ENCODE data around the gene CSHL1.
"Not testable (repeated sequence)": the region's sequence is repeated elsewhere in the genome, so short reads cannot be mapped to it uniquely, and the experiment has no call there.

Gene CSHL1

DNA sequence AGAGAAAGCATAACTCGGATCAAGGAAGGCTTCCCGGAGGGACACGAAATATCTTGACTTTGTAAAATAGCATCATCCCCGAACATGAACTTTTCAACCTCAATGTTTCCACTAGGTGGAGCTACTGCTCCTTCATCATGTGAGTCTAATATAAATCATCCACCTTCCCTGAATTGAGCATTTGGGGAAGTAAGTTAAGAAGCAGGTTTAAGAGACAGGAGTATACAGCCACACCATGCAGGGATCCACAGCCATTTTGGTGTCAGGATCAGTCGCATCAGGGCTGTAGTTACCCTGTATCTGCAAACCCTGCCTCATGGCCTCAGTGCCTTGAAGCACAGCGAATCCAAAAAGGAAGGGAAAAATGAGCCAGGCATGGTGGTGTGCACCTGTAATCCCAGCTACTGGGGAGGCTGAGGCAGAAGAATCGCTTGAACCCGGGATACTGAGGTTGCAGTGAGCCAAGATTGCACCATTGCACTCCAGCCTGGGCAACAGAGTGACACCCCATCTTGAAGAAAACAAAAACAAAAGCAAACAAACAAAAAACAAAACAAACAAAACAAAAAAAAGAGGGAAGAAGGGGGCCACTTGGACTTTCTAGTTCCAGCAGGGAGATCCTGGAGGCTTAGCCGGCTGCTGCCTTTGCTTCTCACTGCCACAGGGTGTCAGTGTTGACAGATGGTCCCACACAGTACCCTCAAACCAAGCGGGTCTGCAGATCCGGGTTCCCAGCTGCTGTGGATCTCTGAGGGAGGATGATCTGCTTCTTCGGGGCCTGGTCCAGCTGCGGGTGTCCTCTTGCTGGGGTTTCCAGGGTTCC lies 21.8 kb downstream of the CSHL1 start:
- H3K4me3 ChIP-seq (ENCODE audit: low read depth, low read length); H3K9me3 ChIP-seq (ENCODE audit: severe bottlenecking); H3K36me3 ChIP-seq; H3K27me3 ChIP-seq (ENCODE audit: insufficient read depth, low read depth, severe bottlenecking); H3K27ac ChIP-seq: not testable (repeated sequence)
- DNase-seq = peak; percentile 85
- peak; percentile 74 for TF ChIP-seq CTCF (IDR thresholded peaks at IDR 0.05; ENCODE audit: low read depth, low read length)

- not testable (repeated sequence) for H3K9me3 ChIP-seq (ENCODE audit: severe bottlenecking); H3K27ac ChIP-seq; H3K36me3 ChIP-seq; H3K27me3 ChIP-seq (ENCODE audit: insufficient read depth, low read depth, severe bottlenecking); H3K4me3 ChIP-seq (ENCODE audit: low read depth, low read length); DNase-seq
Observed at GRCh38 chr17:63885119-63885518, 25.9 kb downstream of the CSHL1 start.

- DNase-seq; H3K27ac ChIP-seq; H3K4me3 ChIP-seq (ENCODE audit: low read depth, low read length); H3K27me3 ChIP-seq (ENCODE audit: insufficient read depth, low read depth, severe bottlenecking); H3K9me3 ChIP-seq (ENCODE audit: severe bottlenecking); H3K36me3 ChIP-seq: not testable (repeated sequence)
Observed at GRCh38 chr17:63882626-63883126, 28.4 kb downstream of the CSHL1 start.

DNA sequence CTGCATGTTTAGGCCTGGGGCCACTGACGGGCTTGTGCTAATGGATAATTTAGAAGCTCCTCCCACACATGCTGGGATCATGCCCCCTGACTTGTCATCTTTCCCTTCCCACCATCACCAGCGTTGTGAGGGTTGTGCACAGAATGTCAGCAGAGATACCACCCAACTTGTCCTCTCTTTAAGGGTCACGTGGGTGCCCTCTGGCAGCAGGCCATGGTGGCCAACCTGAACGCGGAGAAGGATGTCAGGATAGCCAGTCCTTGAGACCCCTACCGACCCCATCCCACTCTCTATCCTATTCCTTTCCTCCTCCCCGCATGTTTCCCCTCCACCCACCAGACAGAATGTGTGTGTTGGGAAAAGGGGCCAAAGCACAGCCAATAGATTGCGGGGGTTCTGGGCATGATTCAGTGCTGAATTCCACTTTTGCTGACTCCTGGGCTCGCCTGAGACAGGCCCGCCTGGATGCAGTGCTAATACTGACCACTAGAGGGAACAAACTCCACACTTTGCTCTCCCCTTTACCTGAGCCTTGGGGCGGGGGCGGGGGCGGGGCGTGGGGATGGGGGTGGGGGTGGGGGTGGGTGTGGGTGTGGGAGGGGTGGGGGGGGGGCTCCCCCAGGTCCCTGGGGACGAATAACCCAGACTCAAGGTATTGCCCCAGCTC lies 29.0 kb downstream of the CSHL1 start, which contains the start of gene GH2:
Gene GH2 (minus strand): TSS at position 10 of the 667 bp plus-strand sequence. CDS start 143 bp downstream, outside the sequence.
- peak; percentile 85 for TF ChIP-seq CTCF (IDR thresholded peaks at IDR 0.05; ENCODE audit: low read depth, low read length)
- Histone ChIP-seq H3K36me3 (no peaks in the 10 kb centered on the region), H3K27ac (no peak within 1 kb of the TSS), H3K9me3 (ENCODE audit: severe bottlenecking) (no peaks in the 10 kb centered on the region), H3K4me3 (ENCODE audit: low read depth, low read length) (no peak within 1 kb of the TSS), H3K27me3 (ENCODE audit: insufficient read depth, low read depth, severe bottlenecking) (no peaks in the 10 kb centered on the region)
- DNase-seq = peak; percentile 83

DNA sequence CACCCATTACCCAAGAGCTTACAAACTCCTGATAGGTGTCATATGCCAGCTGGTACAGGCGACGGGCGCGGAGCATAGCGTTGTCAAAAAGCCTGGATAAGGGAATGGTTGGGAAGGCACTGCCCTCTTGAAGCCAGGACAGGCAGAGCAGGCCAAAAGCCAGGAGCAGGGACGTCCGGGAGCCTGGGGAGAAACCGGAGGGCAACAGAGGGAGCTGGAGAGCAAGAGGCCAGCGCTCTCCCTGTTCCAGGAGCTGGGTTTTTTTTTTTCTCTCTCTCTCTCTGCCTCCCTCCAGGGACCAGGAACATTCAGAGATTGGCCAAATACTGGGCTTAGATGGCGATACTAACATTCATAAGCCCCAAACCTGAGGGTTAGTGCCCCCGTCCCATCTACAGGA lies 29.7 kb downstream of the CSHL1 start:
- not testable (repeated sequence) for H3K27me3 ChIP-seq (ENCODE audit: insufficient read depth, low read depth, severe bottlenecking); H3K9me3 ChIP-seq (ENCODE audit: severe bottlenecking); H3K4me3 ChIP-seq (ENCODE audit: low read depth, low read length); H3K27ac ChIP-seq; H3K36me3 ChIP-seq
- DNase-seq = peak; percentile 34
- TF ChIP-seq CTCF (IDR thresholded peaks at IDR 0.05; ENCODE audit: low read depth, low read length) = peak; percentile 39

DNA sequence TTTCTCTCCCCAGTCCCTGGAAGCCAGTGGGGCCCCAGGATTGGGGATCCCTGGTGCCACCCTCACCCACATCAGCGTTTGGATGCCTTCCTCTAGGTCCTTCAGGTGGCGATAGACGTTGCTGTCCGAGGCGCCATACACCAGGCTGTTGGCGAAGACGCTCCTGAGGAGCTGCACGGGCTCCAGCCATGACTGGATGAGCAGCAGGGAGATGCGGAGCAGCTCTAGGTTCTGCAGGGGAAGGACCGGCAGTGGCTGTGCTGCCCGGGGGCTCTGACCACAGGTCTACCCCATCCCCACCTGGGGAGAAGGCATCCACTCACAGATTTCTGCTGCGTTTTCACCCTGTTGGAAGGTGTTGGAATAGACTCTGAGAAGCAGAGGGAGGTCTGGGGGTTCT lies 30.4 kb downstream of the CSHL1 start:
- Histone ChIP-seq H3K27ac (no peak overlapping the region), H3K36me3 (no peaks in the 10 kb centered on the region), H3K9me3 (ENCODE audit: severe bottlenecking) (no peaks in the 10 kb centered on the region), H3K27me3 (ENCODE audit: insufficient read depth, low read depth, severe bottlenecking) (no peaks in the 10 kb centered on the region), H3K4me3 (ENCODE audit: low read depth, low read length) (no peak overlapping the region)
- no peak for TF ChIP-seq CTCF (IDR thresholded peaks at IDR 0.05; ENCODE audit: low read depth, low read length)
- no peak for DNase-seq

DNA sequence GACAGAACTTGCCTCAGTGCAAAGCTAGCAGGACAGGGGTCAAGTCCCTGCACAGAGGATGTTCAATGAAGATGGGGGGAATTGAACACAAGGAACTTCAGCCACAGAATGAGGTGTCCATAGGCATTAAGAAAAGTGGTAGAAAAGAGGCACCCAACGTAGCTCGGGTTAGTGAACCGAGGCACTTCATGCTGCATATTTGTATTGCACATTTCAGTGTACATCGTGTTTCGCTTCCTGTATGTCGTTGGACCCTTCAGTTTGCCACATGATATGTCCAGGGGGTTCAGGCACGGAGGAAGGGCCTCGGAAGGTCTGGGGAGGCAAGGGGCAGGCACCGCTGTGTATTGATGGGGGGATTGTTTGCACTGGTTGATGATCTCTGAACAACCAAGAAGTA lies 32.6 kb downstream of the CSHL1 start:
- H3K27me3 ChIP-seq (ENCODE audit: insufficient read depth, low read depth, severe bottlenecking); H3K27ac ChIP-seq; H3K9me3 ChIP-seq (ENCODE audit: severe bottlenecking); H3K4me3 ChIP-seq (ENCODE audit: low read depth, low read length); H3K36me3 ChIP-seq; DNase-seq: not testable (repeated sequence)

DNA sequence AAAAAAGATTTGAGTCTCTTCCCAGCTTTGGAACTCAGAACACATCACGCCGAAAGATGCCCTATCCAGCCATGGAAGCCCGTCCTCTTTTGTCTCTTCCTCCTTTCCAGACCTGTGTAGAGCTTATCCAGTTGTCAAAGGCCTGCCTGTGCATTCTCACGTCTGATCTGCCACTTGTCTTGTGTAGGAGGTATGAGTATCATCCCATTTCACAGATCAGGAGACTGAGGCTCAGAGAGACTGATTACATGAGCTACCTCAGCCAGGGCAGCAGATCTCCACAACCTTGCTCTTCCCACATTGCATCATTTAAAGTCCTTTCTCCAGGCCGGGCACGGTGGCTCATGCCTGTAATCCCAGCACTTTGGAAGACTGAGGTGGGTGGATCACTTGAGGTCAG lies 36.4 kb downstream of the CSHL1 start:
- not testable (repeated sequence) for H3K27me3 ChIP-seq (ENCODE audit: insufficient read depth, low read depth, severe bottlenecking); DNase-seq; H3K36me3 ChIP-seq; H3K27ac ChIP-seq; H3K4me3 ChIP-seq (ENCODE audit: low read depth, low read length); H3K9me3 ChIP-seq (ENCODE audit: severe bottlenecking)

GRCh38 chr17:63874061-63874626 lies 36.9 kb downstream of the CSHL1 start:
- not testable (repeated sequence) for DNase-seq; H3K36me3 ChIP-seq; H3K27me3 ChIP-seq (ENCODE audit: insufficient read depth, low read depth, severe bottlenecking); H3K27ac ChIP-seq; H3K4me3 ChIP-seq (ENCODE audit: low read depth, low read length); H3K9me3 ChIP-seq (ENCODE audit: severe bottlenecking)

- H3K36me3 ChIP-seq; H3K4me3 ChIP-seq (ENCODE audit: low read depth, low read length); H3K27me3 ChIP-seq (ENCODE audit: insufficient read depth, low read depth, severe bottlenecking); H3K27ac ChIP-seq; DNase-seq; H3K9me3 ChIP-seq (ENCODE audit: severe bottlenecking): not testable (repeated sequence)
Observed at GRCh38 chr17:63873577-63873976, 37.5 kb downstream of the CSHL1 start, which contains the start of gene CSH2. Gene CSH2 (minus strand): TSS chr17:63873677. CDS start chr17:63873614, 63 bp downstream.

All from WERI-Rb-1 (cell line).